GM19240 (cell line): ENCODE measurements around the gene SOX6.

Source experiments
- DNase-seq: peaks from one replicate; pipeline ENCODE4 v3.0.0; 2011; ENCODE audit warnings: low spot score; ENCODE audit not compliant: insufficient read length

SOX6 gene

DNA sequence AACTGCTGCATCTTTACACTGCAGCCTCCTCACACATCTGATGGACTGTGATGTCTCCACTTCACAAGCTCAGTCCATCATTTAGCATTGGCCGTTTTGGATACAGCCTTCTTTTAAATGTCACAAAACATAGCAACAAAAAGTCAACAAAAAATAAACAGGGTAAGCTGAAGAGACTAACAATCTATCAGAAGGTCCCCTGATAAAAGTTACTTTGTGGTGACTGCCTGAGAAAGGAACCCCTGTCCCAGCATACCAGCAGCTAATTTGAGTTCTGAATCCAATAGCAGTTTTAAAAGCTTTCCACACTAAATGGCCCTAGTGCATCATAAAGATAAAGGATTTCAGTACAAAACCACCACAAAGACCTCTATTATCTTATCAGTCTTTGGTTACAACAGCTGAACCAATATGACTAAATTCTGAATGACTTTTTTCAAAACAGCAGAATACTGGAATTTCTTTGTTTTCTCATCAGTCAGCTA is 162.4 kb downstream of the SOX6 start:
- no peak for DNase-seq

DNA sequence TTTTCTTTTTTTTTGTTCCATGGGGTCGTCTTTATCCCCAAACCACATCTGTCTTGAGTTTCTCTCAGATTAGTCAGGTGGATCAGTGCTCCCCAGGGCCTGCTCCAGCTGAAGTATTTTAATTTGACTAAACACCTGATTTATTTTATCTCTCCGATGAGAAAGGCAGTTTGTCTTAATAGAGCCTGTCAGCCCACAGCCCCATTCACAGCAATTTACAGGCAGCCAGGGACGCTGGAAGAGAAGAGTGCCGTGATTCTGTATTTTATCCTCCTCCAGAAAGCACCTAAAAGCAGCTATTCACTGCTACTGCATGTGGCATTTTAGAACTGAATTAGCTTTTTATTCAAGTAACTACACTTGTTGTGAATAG is 164.5 kb downstream of the SOX6 start:
- no peak for DNase-seq

GRCh38 chr11:16191212-16191867 is 165.0 kb downstream of the SOX6 start:
- DNase-seq: no peak

DNA sequence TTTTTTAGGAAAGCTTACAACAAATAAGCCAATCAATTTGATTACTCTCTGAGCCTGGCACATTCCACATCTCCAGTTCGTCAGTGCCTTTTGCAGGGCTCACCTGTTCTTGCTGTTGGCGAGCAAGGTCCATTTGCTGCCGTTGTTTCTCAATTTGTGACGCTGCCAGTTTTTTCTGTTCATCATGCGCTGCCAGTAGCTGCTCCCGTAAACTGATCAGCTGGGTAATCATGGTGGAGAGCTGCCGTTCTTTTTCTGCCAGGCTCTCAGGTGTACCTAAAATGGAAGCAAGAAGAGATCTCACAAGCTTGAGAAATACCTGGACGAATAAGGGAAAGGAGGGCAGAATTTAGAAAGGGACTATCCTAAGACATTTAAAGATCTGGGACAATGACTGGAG is 169.7 kb downstream of the SOX6 start:
- no peak for DNase-seq

- DNase-seq: no peak
Measured at GRCh38 chr11:16185042-16185441, 171.3 kb downstream of the SOX6 start.

DNA sequence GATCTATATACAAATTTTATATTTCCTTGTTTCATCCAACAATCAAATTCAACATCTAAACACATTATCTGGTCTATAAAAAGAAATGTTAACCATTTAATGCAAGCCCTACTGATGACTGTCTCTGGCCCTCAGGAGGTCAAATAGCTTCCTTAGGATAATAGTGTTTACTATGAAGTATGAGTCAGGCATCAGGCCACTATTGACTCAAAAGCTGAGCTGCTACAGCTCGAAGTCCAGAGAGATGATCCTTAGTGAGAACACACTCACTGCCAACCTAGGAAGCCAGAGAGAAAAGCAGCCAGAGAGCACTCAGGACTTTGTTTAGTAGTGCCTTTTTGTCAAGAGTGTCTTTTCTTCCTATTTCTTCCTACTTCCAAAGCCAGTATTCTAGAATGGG is 171.8 kb downstream of the SOX6 start:
- no peak for DNase-seq

- DNase-seq: no peak
Measured at GRCh38 chr11:16182553-16182952, 173.8 kb downstream of the SOX6 start.

- DNase-seq: no peak
Measured at GRCh38 chr11:16180868-16181267, 175.5 kb downstream of the SOX6 start.

DNA sequence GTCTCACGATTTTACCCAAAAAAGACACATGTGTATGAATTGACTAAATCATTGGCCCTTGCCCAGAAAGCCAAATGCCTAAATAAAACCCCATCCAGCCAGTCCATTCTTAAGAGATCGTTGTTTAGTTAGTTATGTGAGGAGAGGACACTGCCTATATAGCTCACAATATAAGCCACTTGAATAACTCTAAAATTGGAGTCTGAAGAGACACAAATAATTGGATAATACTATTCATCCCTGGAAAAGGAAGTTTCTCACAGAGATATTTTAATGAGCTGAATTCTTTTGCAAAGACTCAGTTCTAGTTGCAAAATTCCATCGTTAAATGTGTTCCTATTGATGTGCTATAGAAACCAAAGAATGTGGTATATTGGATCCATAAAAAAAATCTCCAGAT is 176.7 kb downstream of the SOX6 start:
- no peak for DNase-seq

DNA sequence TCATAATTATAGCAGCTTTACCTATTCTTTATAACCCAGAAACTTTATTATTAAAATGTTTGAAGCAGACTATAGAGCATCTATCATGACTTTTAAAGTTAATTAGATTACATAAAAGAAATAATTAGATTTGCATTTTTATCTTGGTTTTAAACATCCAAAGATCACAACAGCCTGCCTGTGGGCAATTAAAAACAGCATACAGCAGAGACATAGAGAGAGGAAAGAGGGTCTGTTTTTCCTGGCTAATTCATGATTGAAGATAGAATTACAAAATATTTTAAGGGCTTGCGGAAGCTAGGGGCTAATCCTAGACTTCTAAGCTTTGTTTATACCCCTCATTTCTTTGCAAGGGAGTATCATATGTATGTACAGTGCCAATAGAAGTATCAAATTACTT is 178.1 kb downstream of the SOX6 start:
- no peak for DNase-seq

DNA sequence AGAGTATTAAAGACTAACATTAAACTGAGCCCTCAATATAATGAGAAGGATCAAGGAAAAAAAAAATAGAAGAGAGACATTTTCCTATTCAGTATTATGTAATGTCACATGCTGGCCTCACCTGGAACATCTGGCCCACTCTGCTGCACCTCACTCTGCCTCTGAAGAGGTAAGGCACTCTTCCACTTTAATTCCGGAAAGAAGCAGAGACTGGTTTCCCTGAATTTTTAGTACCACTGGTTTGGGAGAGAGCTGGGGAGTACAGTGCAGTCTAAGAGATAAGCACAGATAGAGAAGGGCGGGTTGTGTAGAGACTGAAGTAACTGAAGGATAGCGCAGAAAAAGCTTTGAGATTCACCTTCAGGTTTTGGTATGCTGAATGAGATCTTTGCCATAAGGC is 178.7 kb downstream of the SOX6 start:
- DNase-seq: no peak

DNA sequence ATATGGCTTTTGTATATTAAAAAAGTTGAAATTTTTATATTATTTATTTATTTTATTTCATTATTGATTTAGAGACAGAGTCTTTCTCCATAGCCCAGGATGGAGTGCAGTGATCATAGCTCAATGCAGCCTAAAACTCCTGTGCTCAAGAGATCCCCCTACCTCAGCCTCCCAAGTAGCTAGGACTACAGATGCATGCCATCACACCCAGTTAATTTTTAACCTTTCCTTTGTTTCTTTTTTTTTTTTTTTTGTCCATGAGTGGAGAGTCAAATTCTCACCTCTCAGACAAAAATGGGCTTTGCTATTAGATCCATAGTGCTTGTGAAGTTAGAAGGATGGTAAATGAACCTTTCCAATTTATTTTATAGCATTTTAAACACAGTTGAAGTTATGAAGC is 182.5 kb downstream of the SOX6 start:
- no peak for DNase-seq

GRCh38 chr11:16171882-16172281 is 184.5 kb downstream of the SOX6 start:
- no peak for DNase-seq

- DNase-seq: no peak
Measured at GRCh38 chr11:16169956-16170847, 186.1 kb downstream of the SOX6 start.

DNA sequence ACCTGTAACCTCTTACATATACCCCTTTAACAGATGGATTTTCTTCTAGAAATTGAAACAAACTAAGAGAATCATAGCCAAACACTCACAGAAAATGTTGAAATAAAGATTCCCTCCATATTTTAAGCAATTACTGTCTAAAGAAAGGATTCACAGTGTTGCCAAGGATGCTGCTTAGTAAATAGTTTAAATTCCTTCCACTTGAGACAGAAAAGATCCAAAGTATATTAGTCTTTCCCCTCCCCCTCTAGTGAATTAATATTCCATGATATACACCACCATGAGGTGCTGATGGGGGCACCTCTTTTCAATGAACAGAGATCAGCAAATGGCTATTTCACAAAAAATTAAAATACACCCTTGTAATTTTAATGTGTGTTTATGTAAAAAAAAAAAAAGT is 186.8 kb downstream of the SOX6 start:
- no peak for DNase-seq

DNA sequence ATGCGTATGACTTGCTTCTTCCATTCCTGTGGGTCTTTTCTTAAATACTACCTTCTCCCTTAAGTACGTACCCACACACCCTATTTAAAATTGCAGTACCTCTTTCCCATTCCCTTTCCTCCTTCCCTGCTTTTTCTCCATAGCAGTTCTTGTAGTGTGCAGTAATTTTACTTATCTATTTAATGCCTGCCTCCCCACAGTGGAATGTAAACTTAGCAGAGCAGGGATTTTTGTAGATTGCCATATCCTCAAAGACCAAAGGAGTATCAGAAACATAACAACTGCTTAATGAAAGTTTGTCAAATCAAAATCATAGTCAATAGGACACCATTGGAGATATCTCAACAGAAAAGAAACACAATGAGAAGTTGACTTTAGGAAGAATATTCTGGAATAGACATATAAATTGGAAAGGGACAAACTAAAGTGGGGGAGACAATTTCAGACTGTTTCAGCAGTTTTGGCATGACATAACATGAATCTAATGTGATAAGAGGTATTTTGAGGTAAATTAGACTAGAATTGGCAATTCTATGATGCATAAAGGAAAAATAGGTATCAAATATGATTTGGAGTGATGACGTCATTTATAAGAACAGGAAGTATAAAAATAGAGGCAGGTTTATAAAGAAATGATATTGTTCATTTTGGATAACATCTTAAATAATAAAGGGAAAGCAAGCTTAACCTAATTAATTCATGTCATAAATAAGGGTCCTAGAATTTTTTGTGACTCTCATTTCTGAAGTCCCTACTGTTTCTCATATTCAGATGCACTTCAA is 188.4 kb downstream of the SOX6 start:
- no peak for DNase-seq

DNA sequence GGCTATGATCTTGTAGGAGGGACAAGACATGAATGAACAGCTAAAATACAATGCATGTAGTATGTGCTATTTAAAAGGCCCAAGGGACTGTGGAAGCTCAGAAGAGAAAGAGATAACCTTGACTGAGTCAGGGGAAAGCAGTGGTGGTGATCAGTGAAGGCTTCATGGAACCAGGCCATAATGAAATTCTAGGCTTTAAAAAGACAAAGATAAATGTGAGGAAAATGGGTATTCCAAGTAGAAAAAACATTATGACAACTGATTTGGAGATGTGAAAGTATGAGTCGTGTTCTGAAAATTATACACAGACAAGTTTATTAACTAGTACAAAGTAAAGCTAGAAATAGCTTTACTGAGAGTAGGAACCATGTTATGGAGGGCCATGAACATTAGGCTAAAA is 189.8 kb downstream of the SOX6 start:
- DNase-seq: no peak

- DNase-seq: no peak
Measured at GRCh38 chr11:16160146-16160545, 196.2 kb downstream of the SOX6 start.

- no peak for DNase-seq
Measured at GRCh38 chr11:16158426-16158994, 197.8 kb downstream of the SOX6 start.

- DNase-seq: no peak
Measured at GRCh38 chr11:16157327-16157726, 199.0 kb downstream of the SOX6 start.

DNA sequence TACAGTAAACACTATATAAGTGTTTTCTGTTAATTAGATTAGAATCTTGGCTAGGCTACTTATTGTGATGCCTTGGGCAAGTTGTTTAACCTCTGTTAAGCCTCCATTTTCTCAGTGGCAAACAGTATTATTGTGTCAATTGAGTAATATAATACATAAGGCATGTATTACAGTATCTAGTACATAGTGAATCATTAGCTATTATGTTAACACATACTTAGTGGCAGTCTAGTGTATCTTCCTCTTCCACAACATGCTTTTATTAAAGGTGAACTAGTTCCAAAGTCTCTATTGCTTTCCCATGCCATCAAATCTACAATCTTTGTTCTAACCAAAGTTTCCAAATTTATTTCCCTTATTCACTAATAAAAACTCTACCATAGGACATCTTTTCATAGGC is 200.9 kb downstream of the SOX6 start:
- DNase-seq: no peak
